Measurements from ENCODE around the gene FRMD1.

DNA sequence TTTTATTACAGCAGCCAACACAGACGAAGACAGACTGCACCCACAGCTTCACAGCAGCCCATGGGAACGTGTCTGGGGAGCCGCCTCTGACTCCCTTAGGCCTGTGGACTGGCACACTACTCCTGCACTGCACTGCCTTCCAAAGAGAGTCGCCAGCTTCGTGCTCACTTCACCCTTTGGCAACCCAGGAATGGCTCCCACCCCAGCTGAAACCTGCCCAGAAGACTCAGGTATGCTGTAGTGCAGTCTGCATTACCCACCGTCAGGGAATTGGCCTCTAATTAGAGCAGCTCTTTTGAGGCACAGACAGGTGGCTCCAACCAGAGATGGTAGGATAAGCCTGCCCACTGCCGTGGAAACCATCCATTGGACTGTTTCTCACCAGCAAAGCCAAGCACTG lies 39.9 kb upstream of the FRMD1 start:
- TF ChIP-seq YY1 (IDR thresholded peaks at IDR 0.05; ENCODE audit: low read depth) (no peak), EP300 (IDR thresholded peaks at IDR 0.05; ENCODE audit: borderline replicate concordance) (no peak), RAD21 (IDR thresholded peaks at IDR 0.05; ENCODE audit: low read depth) (no peak), TAF1 (IDR thresholded peaks at IDR 0.05; ENCODE audit: low read depth) (no peak), CEBPB (IDR thresholded peaks at IDR 0.05) (no peak), CREB1 (IDR thresholded peaks at IDR 0.05; ENCODE audit: low read depth) (no peak), TEAD4 (IDR thresholded peaks at IDR 0.05) (no peak), ZBTB7A (IDR thresholded peaks at IDR 0.05; ENCODE audit: low read depth) (no peak), NFIC (IDR thresholded peaks at IDR 0.05) (no peak), FOXM1 (IDR thresholded peaks at IDR 0.05; ENCODE audit: borderline replicate concordance, low read depth) (no peak)
- TF ChIP-seq, protein P1, sequence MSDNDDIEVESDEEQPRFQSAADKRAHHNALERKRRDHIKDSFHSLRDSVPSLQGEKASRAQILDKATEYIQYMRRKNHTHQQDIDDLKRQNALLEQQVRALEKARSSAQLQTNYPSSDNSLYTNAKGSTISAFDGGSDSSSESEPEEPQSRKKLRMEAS (IDR thresholded peaks at IDR 0.05): no peak
- TF ChIP-seq, protein P2, sequence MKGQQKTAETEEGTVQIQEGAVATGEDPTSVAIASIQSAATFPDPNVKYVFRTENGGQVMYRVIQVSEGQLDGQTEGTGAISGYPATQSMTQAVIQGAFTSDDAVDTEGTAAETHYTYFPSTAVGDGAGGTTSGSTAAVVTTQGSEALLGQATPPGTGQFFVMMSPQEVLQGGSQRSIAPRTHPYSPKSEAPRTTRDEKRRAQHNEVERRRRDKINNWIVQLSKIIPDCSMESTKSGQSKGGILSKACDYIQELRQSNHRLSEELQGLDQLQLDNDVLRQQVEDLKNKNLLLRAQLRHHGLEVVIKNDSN (IDR thresholded peaks at IDR 0.05): no peak
- TF ChIP-seq, protein P3, sequence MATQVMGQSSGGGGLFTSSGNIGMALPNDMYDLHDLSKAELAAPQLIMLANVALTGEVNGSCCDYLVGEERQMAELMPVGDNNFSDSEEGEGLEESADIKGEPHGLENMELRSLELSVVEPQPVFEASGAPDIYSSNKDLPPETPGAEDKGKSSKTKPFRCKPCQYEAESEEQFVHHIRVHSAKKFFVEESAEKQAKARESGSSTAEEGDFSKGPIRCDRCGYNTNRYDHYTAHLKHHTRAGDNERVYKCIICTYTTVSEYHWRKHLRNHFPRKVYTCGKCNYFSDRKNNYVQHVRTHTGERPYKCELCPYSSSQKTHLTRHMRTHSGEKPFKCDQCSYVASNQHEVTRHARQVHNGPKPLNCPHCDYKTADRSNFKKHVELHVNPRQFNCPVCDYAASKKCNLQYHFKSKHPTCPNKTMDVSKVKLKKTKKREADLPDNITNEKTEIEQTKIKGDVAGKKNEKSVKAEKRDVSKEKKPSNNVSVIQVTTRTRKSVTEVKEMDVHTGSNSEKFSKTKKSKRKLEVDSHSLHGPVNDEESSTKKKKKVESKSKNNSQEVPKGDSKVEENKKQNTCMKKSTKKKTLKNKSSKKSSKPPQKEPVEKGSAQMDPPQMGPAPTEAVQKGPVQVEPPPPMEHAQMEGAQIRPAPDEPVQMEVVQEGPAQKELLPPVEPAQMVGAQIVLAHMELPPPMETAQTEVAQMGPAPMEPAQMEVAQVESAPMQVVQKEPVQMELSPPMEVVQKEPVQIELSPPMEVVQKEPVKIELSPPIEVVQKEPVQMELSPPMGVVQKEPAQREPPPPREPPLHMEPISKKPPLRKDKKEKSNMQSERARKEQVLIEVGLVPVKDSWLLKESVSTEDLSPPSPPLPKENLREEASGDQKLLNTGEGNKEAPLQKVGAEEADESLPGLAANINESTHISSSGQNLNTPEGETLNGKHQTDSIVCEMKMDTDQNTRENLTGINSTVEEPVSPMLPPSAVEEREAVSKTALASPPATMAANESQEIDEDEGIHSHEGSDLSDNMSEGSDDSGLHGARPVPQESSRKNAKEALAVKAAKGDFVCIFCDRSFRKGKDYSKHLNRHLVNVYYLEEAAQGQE (IDR thresholded peaks at IDR 0.05; ENCODE audit: low read depth): no peak

All from Ishikawa (cell line).